H1 (cell line): ENCODE measurements around the gene TMEM229B. TPM values are rescaled to one million over a fixed set of nuclear protein-coding genes. Genes with fewer than 3 reads are reported as not detected.

Experiments
- CTCF ChIA-PET: fragments of 300-600 bp; sonication (Branson Sonifier 250); formaldehyde crosslinking; loops from one replicate; lab custom pipeline; 2021; ENCODE audit not compliant: partially characterized antibody; lab: Charles Lee
- POLR2A ChIA-PET: fragments of 300-600 bp; sonication (Branson Sonifier 250); formaldehyde crosslinking; loops from one replicate; lab custom pipeline; 2021; ENCODE audit warnings: inconsistent platforms; ENCODE audit not compliant: partially characterized antibody; lab: Charles Lee
- DNase-seq, 2 experiments: peaks; one replicate each; pipeline versions ENCODE4 v3.0.0 to v3.0.0-alpha.2; 2010 to 2022; ENCODE audit warnings: low spot score in 2 of 2, low read depth in 1 of 2, mixed read lengths in 1 of 2
- FAIRE-seq: peaks from 2 replicates; lab custom pipeline; 2011; peaks lifted over from hg19 to GRCh38; lab: Jason Lieb, UNC
- H2AFZ ChIP-seq: 2 replicates; pipeline ENCODE4 v1.8.1; 2012; ENCODE audit warnings: low read length, inconsistent platforms
- H2AK5ac ChIP-seq: 2 replicates; pipeline ENCODE4 v1.6.1; 2013; ENCODE audit warnings: low read depth, low read length
- H2BK120ac ChIP-seq: replicated peaks from 2 replicates; pipeline ENCODE3; 2013; ENCODE audit warnings: low read depth, low read length, inconsistent platforms
- H2BK12ac ChIP-seq: 2 replicates; pipeline ENCODE4 v1.6.1; 2013; ENCODE audit warnings: low read depth, low read length
- H2BK15ac ChIP-seq: 2 replicates; pipeline ENCODE4 v1.6.1; 2013; ENCODE audit warnings: low read length
- H2BK20ac ChIP-seq: 2 replicates; pipeline ENCODE4 v1.6.1; 2013; ENCODE audit warnings: low read length
- H2BK5ac ChIP-seq: 2 replicates; pipeline ENCODE4 v1.6.1; 2013; ENCODE audit warnings: low read depth, low read length
- H3K14ac ChIP-seq: 2 replicates; pipeline ENCODE4 v1.6.1; 2013; ENCODE audit warnings: inconsistent platforms; ENCODE audit not compliant: insufficient read length
- H3K18ac ChIP-seq: 2 replicates; pipeline ENCODE4 v1.6.1; 2013; ENCODE audit warnings: low read length; ENCODE audit errors: extremely low read depth
- H3K23ac ChIP-seq: 2 replicates; pipeline ENCODE4 v1.6.1; 2013; ENCODE audit warnings: inconsistent platforms; ENCODE audit not compliant: insufficient read length
- H3K23me2 ChIP-seq: 2 replicates; pipeline ENCODE4 v1.6.1; 2013; ENCODE audit warnings: low read depth, low read length
- H3K27ac ChIP-seq: 2 replicates; pipeline ENCODE4 v1.6.1; 2011; ENCODE audit warnings: low read depth, low read length, inconsistent platforms
- H3K27me3 ChIP-seq, 4 experiments: replicated peaks in 1 of 4; 1 replicate in 1 of 4; 2 replicates in 3 of 4; pipeline versions ENCODE4 v1.6.1 to v1.8.1; 2011 to 2013; ENCODE audit warnings: low read length in 3 of 4, mild to moderate bottlenecking in 3 of 4, inconsistent platforms in 2 of 4, mixed read lengths in 2 of 4, moderate library complexity in 1 of 4; ENCODE audit not compliant: control insufficient read depth in 3 of 4, insufficient read depth in 3 of 4; ENCODE audit errors: extremely low read depth in 1 of 4
- H3K36me3 ChIP-seq, 4 experiments: 2 replicates each; pipeline versions ENCODE4 v1.6.1 to v1.8.1; 2011 to 2013; ENCODE audit warnings: mild to moderate bottlenecking in 4 of 4, low read length in 3 of 4, moderate library complexity in 2 of 4, control low read depth in 1 of 4, inconsistent platforms in 1 of 4; ENCODE audit not compliant: insufficient read depth in 4 of 4, control insufficient read depth in 2 of 4
- H3K4ac ChIP-seq: replicated peaks from 2 replicates; pipeline ENCODE3; 2013; ENCODE audit warnings: low read length, low read depth, mixed read lengths, inconsistent platforms; ENCODE audit not compliant: insufficient read length
- H3K4me1 ChIP-seq, 4 experiments: replicated peaks in 1 of 4; 1 replicate in 1 of 4; 2 replicates in 3 of 4; pipeline versions ENCODE4 v1.6.1 to v1.8.1; 2011 to 2013; ENCODE audit warnings: low read length in 3 of 4, inconsistent platforms in 2 of 4, mixed read lengths in 1 of 4; ENCODE audit not compliant: insufficient read depth in 4 of 4, control insufficient read depth in 3 of 4
- H3K4me2 ChIP-seq, 2 experiments: 2 replicates each; pipeline versions ENCODE4 v1.6.1 to v1.8.1; 2011 to 2013; ENCODE audit warnings: low read depth in 2 of 2, low read length in 2 of 2, control low read depth in 1 of 2, inconsistent platforms in 1 of 2, mild to moderate bottlenecking in 1 of 2; ENCODE audit not compliant: insufficient read depth in 1 of 2
- H3K4me3 ChIP-seq, 4 experiments: fragments of 200-600, 300-600 bp in 1 of 4; sonication (generic), shearing (Covaris generic), sonication (Bioruptor Twin) in 1 of 4; 2 replicates each; pipeline versions ENCODE4 v1.5.1 to v1.8.1; 2011 to 2016; ENCODE audit warnings: low read length in 4 of 4, low read depth in 3 of 4, control low read depth in 2 of 4, inconsistent platforms in 2 of 4, mild to moderate bottlenecking in 2 of 4, mixed read lengths in 1 of 4, moderate library complexity in 1 of 4; ENCODE audit not compliant: insufficient read depth in 2 of 4; ENCODE audit errors: extremely low read depth in 1 of 4
- H3K56ac ChIP-seq: replicated peaks from 2 replicates; pipeline ENCODE3; 2013; ENCODE audit warnings: low read depth, mild to moderate bottlenecking, mixed read lengths, low read length, inconsistent platforms; ENCODE audit not compliant: insufficient read length
- H3K79me1 ChIP-seq: 2 replicates; pipeline ENCODE4 v1.6.1; 2013; ENCODE audit warnings: low read depth, low read length, control low read depth
- H3K79me2 ChIP-seq, 2 experiments: 2 replicates each; pipeline versions ENCODE4 v1.6.1 to v1.8.1; 2012 to 2013; ENCODE audit warnings: low read length in 2 of 2, mild to moderate bottlenecking in 2 of 2, inconsistent platforms in 1 of 2; ENCODE audit not compliant: insufficient read depth in 2 of 2, control insufficient read depth in 1 of 2
- H3K9ac ChIP-seq, 4 experiments: replicated peaks in 1 of 4; 1 replicate in 1 of 4; 2 replicates in 3 of 4; pipeline versions ENCODE4 v1.6.1 to v1.8.1; 2011 to 2013; ENCODE audit warnings: low read depth in 3 of 4, low read length in 3 of 4, control low read depth in 2 of 4, mild to moderate bottlenecking in 2 of 4, moderate library complexity in 2 of 4, inconsistent platforms in 1 of 4; ENCODE audit errors: extremely low read depth in 1 of 4
- H3K9me3 ChIP-seq, 2 experiments: 2 replicates each; pipeline versions ENCODE4 v1.6.1 to v1.8.1; 2012 to 2013; ENCODE audit warnings: mild to moderate bottlenecking in 2 of 2, moderate library complexity in 2 of 2, control low read depth in 1 of 2, inconsistent platforms in 1 of 2, low read depth in 1 of 2, low read length in 1 of 2, mixed read lengths in 1 of 2; ENCODE audit not compliant: insufficient read depth in 2 of 2
- H4K20me1 ChIP-seq, 2 experiments: replicated peaks in 1 of 2; 2 replicates each; pipeline versions ENCODE3 to v1.8.1; 2011 to 2013; ENCODE audit warnings: inconsistent platforms in 2 of 2, low read length in 2 of 2, mild to moderate bottlenecking in 1 of 2; ENCODE audit not compliant: insufficient read depth in 2 of 2, control insufficient read depth in 1 of 2
- H4K5ac ChIP-seq: 2 replicates; pipeline ENCODE4 v1.6.1; 2013; ENCODE audit warnings: low read length, low read depth, mixed read lengths, inconsistent platforms; ENCODE audit not compliant: insufficient read length
- H4K8ac ChIP-seq: 2 replicates; pipeline ENCODE4 v1.8.0; 2013; ENCODE audit warnings: mild to moderate bottlenecking, moderate library complexity, low read length, inconsistent platforms; ENCODE audit not compliant: insufficient read depth; ENCODE audit errors: extremely low read depth
- H4K91ac ChIP-seq: replicated peaks from 2 replicates; pipeline ENCODE3; 2013; ENCODE audit warnings: low read length, mixed read lengths, inconsistent platforms; ENCODE audit not compliant: insufficient read length
- ASH2L ChIP-seq: fragments of 200-600, 300-600 bp; sonication (generic); IDR thresholded peaks from one replicate; pipeline ENCODE4 v1.7.1; 2017; ENCODE audit warnings: low read length
- EZH2 ChIP-seq: fragments of 200-600 bp; sonication (generic); IDR thresholded peaks from 2 replicates; pipeline ENCODE4 v1.7.1; 2012; ENCODE audit warnings: low read depth, mild to moderate bottlenecking, moderate library complexity, low read length, inconsistent platforms; ENCODE audit not compliant: severe bottlenecking
- KDM5A ChIP-seq: fragments of 200-600 bp; IDR thresholded peaks from 2 replicates; pipeline ENCODE4 v1.7.1; 2012; ENCODE audit warnings: mild to moderate bottlenecking, low read length, inconsistent platforms, mixed read lengths
- PHF8 ChIP-seq: fragments of 200-600 bp; sonication (generic); conservative IDR thresholded peaks from 2 replicates; pipeline ENCODE4 v1.7.1; 2012; ENCODE audit warnings: low read depth, mild to moderate bottlenecking, inconsistent platforms, low read length, moderate library complexity
- RAD21 ChIP-seq, 2 experiments: IDR thresholded peaks in 1 of 2; conservative IDR thresholded peaks in 1 of 2; 2 replicates each; pipeline ENCODE4 v1.6.1; 2011; ENCODE audit warnings: low read depth in 2 of 2, low read length in 2 of 2, improper control_type of control experiment in 1 of 2, inconsistent platforms in 1 of 2, mild to moderate bottlenecking in 1 of 2, moderate library complexity in 1 of 2
- RBBP5 ChIP-seq: IDR thresholded peaks from 2 replicates; pipeline ENCODE4 v1.7.1; 2012; ENCODE audit warnings: low read depth, mild to moderate bottlenecking, inconsistent platforms, low read length, moderate library complexity, borderline replicate concordance
- SIN3A ChIP-seq, 2 experiments: IDR thresholded peaks in 1 of 2; conservative IDR thresholded peaks in 1 of 2; 2 replicates each; pipeline ENCODE4 v1.6.1; 2011 to 2012; ENCODE audit warnings: low read length in 2 of 2, improper control_type of control experiment in 1 of 2, low read depth in 1 of 2, mild to moderate bottlenecking in 1 of 2
- SIX5 ChIP-seq: IDR thresholded peaks from 2 replicates; pipeline ENCODE4 v1.6.1; 2011; ENCODE audit warnings: mild to moderate bottlenecking, low read depth, low read length
- SP2 ChIP-seq: IDR thresholded peaks from 2 replicates; pipeline ENCODE4 v1.6.1; 2012; ENCODE audit warnings: mild to moderate bottlenecking, low read length, inconsistent platforms
- TAF7 ChIP-seq: optimal IDR thresholded peaks from 2 replicates; pipeline ENCODE3; 2011; ENCODE audit warnings: low read depth, mild to moderate bottlenecking, inconsistent platforms, low read length, moderate library complexity, borderline replicate concordance
- whole genome bisulfite sequencing, 2 experiments: shearing (Covaris generic) in 1 of 2; methylation state at CpG; one replicate each; pipeline versions ENCODE4 v1.1.6 to v1.1.7; 2013 to 2015; ENCODE audit warnings: low lambda C conversion rate in 2 of 2, mixed read lengths in 2 of 2, inconsistent platforms in 1 of 2, low coverage in 1 of 2, missing lambda C conversion rate in 1 of 2; ENCODE audit not compliant: insufficient replicate concordance in 2 of 2, insufficient coverage in 1 of 2, insufficient read length in 1 of 2; ENCODE audit errors: extremely low coverage in 1 of 2, missing lambda C conversion rate in 1 of 2; 5-methylcytosine and 5-hydroxymethylcytosine counted together
- polyA plus RNA-seq, 7 experiments: library from polyadenylated mRNA; depleted of rRNA in 3 of 7; stranded (reverse) in 5 of 7; unstranded in 2 of 7; fragments of >200 nt in 5 of 7; fragments of 200-250 nt in 2 of 7; gene quantifications; 1 replicate in 5 of 7; 2 replicates in 1 of 7; 4 replicates in 1 of 7; pipeline versions ENCODE4 v1.2.1 to v1.2.3, GENCODE V29; 2011 to 2013; ENCODE audit warnings: missing spikeins in 2 of 7, mixed read lengths in 2 of 7
- total RNA-seq: library from RNA; stranded (reverse); fragmentation: NEBNext Ultra II Directional; extraction: Animal tissue kit (Norgen Biotek cat#: 25700); gene quantifications from 2 replicates; pipeline ENCODE4 v1.2.1, GENCODE V29; 2021

TMEM229B gene
- total and polyA plus RNA-seq, 2 of the 8 experiments (the other 6 are each of a cell fraction or from before 2014, with no cell fraction given): 0.73 to 0.85 TPM

- Histone ChIP-seq H2BK20ac (no peak overlapping the region), H4K5ac (no peak overlapping the region), H3K9ac (peak overlapping the region in 1 of 4 experiments; percentile 9; a peak in 1 of 7 replicates), H2BK15ac (no peak overlapping the region), H2AFZ (no peak overlapping the region), H3K36me3 (no peaks in the 10 kb centered on the region), H3K23me2 (peaks cover 4% of the 10 kb centered on the region; the same call in 1 of the 2 replicates), H3K79me2 (no peaks in the 10 kb centered on the region), H3K56ac (no peak overlapping the region), H2BK12ac (no peak overlapping the region), H4K91ac (no peak overlapping the region), H4K8ac (peak overlapping the region; percentile 76; the same call in 1 of the 2 replicates), H2AK5ac (no peak overlapping the region), H3K4me3 (peak overlapping the region; percentile 42 to 85 (median 46)), H3K18ac (no peak overlapping the region), H3K4ac (no peak overlapping the region), H3K27me3 (peaks cover 7 to 49% (median 32%) of the 10 kb centered on the region in 4 experiments), H3K9me3 (no peaks in the 10 kb centered on the region), H3K79me1 (no peaks in the 10 kb centered on the region), H3K14ac (no peak overlapping the region), H2BK5ac (no peak overlapping the region), H3K27ac (no peak overlapping the region), H3K4me1 (peaks cover 2 to 8% (median 3%) of the 10 kb centered on the region in 4 experiments; a peak in 4 of 7 replicates), H3K23ac (no peak overlapping the region), H3K4me2 (peak overlapping the region; percentile 54 to 75), H4K20me1 (peaks cover 0 to 2% of the 10 kb centered on the region in 2 experiments), H2BK120ac (no peak overlapping the region)
- FAIRE-seq (no peak), DNase-seq (peak in 1 of 2 experiments; percentile 77)
- no peak for TF ChIP-seq KDM5A
- 0 out of 4 replicates have a peak, but pooled peaks of 1 of the 2 experiments have one; percentile 15 for TF ChIP-seq SIN3A (conservative IDR thresholded peaks at IDR 0.05 in 1 of 2, IDR thresholded peaks at IDR 0.05 in 1 of 2; ENCODE audit: low read depth in 1 of 2, low read length in 2 of 2)
- TF ChIP-seq ASH2L: peak; percentile 65
- TF ChIP-seq TAF7: no peak
- peak; percentile 50 for TF ChIP-seq EZH2
- TF ChIP-seq SP2: no peak
- peak; percentile 66; the same call in 1 of the 2 replicates for TF ChIP-seq RBBP5
- no peak for TF ChIP-seq SIX5
- no peak for TF ChIP-seq RAD21 (IDR thresholded peaks at IDR 0.05 in 1 of 2, conservative IDR thresholded peaks at IDR 0.05 in 1 of 2; ENCODE audit: low read depth in 2 of 2, low read length in 2 of 2)
- 0 out of 2 replicates have a peak, but pooled peaks have one; percentile 20 for TF ChIP-seq PHF8
- CTCF ChIA-PET: interaction anchor here (0.8 to 43.6 kb wide), 10 partner anchors 11 to 87 kb away, joined by 3 to 924 read pairs (median 6); partner anchors contain the start of gene PLEKHH1
- POLR2A ChIA-PET: interaction anchor here (1.1 to 2.4 kb wide), 4 partner anchors 11 to 27 kb away, joined by 3 to 5 read pairs (median 4); no protein-coding TSS in a partner anchor
- WGBS, 2 experiments: 2% methylated on average over 9 of the region's 75 CpGs; no CpG with 5 or more reads in 1 of the 2 experiments
Measured at GRCh38 chr14:67514650-67515385, 26.3 kb upstream of the TMEM229B start.
